NCI-H524 treated with DMSO at 0.1 percent for 48 hours (cell line): ENCODE results near the gene ZNF205.
A peak's percentile ranks its signal among the peaks of the same experiment; 100 is the strongest.
"Not testable (repeated sequence)": the region's sequence is repeated elsewhere in the genome, so short reads cannot be mapped to it uniquely, and the experiment has no call there.

Experiments used
- DNase-seq: peaks from one replicate; lab custom pipeline; 2025; lab: John Stamatoyannopoulos, UW

ZNF205 gene

DNA sequence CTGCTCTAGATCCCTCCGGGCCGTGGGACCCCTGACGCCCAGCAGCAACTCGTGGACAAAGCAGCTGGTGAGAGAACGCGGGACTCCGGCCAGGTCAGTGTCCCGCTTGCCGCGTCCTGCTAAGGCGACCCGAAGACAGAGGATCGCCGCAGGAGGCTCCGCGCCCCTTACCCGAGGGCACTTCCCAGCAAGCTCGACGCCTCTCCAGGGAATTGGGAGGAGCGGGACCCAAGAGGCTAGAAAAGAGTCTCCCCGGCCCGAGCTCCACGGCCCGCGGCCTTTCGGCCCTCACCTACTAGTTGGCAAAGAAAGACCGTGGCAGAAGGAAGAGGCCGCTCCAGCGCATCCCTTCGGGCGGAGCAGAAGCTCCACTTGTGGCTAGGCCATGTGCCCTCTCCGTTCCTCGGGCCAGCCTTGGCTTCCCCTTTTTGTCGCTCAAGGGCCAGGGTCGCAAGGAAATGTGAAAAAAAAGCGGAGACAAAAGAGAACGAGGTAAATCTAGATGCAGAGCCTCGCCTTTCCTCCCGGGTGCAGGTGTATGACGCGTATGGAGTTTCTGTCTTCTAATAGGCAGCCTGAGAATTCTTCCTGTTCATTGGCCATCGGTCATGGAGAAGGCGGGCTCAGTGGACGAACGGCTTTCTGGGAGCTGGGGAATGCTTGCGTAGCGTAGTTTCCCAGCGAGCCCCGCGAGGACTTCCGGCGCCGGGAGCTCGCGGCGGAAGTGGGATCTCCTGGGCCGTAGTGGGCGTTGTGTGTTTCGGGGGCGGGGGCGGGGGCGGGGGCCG lies 22.1 kb downstream of the ZNF205 start, which contains the start of gene ZNF213:
Gene ZNF213, plus strand, starts transcription at position 692 of the 788 bp plus-strand sequence. CDS start 2,252 bp downstream, outside the sequence.
- peak; percentile 92 for DNase-seq

DNA sequence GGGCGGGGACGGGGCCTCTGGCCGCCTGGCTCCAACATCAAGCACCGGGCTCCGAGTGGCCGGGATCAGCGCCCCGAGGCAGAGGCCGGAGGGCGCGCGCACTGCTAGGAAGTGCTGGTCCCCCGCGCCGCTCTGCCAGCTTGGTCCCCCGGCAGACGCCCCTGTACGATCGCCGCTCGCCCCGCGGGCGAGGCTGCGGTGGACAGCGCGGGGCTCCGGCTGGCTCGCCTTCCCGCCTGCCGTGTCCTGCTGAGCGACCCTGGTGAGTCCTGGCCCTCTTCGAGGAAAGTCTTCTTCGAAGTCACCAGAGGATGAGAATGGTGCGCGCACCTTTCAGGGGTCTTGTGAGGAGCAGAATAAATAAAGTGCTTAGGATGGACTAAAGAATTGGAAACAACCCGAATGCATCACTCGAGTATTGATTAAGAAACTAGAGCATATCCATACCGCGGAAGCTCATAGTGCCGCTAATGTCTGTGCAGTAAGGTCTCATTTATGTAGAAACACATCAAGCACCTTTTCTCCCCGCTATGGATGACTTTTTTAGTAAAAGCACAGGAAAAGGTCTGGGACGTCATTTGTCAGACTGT lies 22.8 kb downstream of the ZNF205 start:
- DNase-seq: no peak

DNA sequence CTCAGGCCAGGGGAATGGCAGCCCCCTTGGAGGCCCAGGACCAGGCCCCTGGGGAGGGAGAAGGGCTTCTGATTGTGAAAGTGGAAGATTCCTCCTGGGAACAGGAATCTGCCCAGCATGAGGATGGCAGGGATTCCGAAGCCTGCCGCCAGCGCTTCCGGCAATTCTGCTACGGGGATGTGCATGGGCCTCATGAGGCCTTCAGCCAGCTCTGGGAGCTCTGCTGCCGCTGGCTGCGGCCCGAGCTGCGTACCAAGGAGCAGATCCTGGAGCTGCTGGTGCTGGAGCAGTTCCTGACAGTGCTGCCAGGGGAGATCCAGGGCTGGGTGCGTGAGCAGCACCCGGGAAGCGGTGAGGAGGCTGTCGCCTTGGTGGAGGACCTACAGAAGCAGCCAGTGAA lies 24.9 kb downstream of the ZNF205 start:
- DNase-seq: no peak

DNA sequence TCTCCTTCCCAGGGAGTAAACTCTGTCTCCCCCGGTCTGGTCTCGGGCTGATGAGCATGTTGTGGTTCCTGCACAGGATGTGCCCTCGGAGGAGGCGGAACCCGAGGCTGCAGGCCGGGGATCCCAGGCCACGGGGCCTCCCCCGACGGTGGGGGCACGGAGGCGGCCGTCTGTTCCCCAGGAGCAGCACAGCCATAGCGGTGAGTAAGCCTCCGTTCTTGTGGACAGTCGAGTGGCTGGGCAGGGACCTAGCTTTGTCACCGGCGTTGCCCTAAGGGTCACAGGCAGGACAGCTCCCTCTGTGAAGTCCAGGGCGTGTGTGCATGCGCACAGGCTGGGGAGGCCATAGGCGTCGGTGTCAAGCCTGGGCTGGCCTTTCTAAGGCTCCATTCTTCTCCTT lies 26.0 kb downstream of the ZNF205 start:
- DNase-seq: no peak

- no peak for DNase-seq
Observed at GRCh38 chr16:3138823-3139426, 26.5 kb downstream of the ZNF205 start.

DNA sequence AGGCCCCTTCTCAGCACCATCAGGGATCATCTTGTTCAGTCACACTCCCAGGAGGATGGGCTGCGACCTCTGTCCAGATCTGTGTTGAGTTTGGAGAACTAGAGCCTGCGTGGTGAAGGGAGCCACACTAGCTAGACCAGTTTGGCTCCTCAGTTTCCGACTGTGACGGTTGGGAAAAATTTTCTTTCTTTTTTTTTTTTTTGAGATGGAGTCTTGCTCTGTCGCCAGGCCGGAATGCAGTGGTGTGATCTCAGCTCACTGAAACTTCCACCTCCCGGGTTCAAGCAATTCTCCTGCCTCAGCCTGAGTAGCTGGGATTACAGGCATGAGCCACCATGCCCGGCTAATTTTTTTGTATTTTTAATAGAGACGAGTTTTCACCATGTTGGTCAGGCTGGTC lies 27.2 kb downstream of the ZNF205 start:
- DNase-seq: not testable (repeated sequence)

DNA sequence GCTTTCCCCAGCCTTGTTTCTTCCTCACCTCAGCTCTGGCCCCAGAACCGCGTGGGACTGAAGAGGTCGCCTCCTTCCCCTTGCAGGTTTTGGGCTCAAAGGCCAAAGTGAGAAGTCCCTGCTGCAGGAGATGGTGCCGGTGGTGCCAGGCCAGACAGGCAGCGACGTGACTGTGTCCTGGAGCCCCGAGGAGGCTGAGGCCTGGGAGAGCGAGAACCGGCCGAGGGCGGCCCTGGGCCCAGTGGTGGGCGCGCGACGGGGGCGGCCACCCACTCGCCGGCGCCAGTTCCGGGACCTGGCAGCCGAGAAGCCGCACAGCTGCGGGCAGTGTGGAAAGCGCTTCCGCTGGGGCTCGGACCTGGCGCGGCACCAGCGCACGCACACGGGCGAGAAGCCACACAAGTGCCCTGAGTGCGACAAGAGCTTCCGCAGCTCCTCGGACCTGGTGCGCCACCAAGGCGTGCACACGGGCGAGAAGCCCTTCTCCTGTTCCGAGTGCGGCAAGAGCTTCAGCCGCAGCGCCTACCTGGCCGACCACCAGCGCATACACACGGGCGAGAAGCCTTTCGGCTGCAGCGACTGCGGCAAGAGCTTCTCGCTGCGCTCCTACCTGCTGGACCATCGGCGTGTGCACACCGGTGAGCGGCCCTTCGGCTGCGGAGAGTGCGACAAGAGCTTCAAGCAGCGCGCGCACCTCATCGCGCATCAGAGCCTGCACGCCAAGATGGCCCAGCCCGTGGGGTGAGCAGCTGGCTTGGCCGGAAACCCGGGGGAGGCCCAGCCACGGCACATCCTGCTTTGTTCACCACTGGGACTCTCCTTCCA lies 28.4 kb downstream of the ZNF205 start:
- DNase-seq: no peak

DNA sequence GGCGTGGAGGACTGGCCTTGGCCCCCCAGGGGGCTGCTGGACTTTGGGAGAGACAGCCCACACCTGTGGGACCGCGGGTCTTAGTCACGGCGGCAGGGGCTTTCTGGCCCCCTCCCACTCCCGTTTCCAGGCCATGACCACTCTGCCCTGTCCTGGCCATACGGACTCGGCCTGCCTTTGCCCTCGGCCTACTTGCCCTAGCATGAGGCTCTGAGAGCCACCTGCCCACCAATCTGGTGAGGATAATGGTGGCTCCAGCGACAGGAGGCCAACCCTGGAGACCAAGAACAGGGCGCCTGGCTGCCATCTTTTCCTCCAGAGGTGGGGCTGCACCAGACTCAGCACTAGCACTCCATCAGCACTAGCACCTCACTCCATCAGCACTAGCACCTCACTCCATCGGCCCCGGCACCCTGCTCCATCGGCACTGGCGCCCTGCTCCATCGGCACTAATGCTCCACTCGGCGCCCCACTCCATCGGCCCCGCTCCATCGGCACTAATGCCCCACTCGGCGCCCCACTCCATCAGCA lies 29.5 kb downstream of the ZNF205 start:
- DNase-seq: no peak

GRCh38 chr16:3142327-3142726 lies 29.9 kb downstream of the ZNF205 start:
- no peak for DNase-seq

DNA sequence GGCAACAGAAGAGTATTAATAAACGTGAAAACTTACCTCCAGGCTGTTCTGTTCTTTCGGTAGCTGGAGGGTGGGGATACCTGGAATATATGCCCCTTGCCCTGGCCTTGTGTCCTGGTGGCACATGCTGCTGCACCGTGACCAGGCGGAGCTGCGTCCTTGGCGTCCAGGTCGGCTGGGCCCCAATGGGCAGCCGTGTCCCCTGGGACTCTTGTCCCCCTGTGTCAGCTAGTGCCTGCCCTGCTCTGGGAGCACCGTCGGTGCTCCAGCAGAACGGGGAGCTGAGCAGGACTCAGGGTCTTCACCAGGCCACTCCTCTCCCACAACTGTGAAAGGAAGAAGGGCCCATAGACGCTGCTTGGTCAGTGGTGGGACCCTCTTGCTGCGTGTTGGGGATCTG lies 30.4 kb downstream of the ZNF205 start:
- no peak for DNase-seq

GRCh38 chr16:3143189-3143588 lies 30.8 kb downstream of the ZNF205 start:
- no peak for DNase-seq

GRCh38 chr16:3143598-3144320 lies 31.4 kb downstream of the ZNF205 start:
- peak; percentile 31 for DNase-seq

GRCh38 chr16:3144321-3144983 lies 32.1 kb downstream of the ZNF205 start:
- no peak for DNase-seq

DNA sequence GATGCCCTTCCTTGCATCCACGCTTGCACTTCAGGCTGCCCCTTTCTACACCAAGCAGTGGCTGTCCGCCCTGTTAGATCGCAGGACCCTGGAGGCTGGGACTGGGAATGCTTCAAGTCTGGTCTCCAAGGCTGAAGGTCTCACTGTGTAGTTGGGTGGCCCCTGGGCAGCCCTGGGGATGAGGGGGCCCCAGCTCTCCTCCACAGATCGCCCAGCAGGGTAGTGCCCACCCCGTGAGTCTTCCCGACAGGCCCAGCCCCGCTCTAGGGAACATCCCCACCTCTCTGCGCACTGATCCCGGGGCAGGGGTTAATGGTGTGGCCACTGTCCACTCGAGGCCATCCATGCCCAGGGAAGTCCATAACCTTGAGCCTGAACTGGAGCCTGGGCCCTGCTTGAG lies 32.8 kb downstream of the ZNF205 start:
- DNase-seq: no peak

DNA sequence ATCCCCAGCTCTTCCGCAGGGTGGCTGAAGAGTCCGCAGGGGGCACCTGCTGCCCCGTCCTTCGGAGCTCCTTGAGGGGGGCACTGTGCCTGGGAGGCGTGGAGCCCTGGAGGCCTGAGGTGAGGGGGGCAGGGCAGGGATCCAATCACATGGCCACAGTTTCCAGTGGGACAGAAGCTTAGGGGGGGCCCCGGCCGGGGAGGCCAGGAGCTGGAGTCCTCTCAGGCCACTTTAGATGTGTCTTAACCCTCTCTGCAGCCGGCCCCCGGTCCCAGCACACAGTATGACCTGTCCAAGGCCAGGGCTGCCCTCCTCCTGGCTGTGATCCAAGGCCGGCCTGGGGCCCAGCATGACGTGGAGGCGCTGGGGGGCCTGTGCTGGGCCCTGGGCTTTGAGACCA lies 33.3 kb downstream of the ZNF205 start:
- DNase-seq: no peak

DNA sequence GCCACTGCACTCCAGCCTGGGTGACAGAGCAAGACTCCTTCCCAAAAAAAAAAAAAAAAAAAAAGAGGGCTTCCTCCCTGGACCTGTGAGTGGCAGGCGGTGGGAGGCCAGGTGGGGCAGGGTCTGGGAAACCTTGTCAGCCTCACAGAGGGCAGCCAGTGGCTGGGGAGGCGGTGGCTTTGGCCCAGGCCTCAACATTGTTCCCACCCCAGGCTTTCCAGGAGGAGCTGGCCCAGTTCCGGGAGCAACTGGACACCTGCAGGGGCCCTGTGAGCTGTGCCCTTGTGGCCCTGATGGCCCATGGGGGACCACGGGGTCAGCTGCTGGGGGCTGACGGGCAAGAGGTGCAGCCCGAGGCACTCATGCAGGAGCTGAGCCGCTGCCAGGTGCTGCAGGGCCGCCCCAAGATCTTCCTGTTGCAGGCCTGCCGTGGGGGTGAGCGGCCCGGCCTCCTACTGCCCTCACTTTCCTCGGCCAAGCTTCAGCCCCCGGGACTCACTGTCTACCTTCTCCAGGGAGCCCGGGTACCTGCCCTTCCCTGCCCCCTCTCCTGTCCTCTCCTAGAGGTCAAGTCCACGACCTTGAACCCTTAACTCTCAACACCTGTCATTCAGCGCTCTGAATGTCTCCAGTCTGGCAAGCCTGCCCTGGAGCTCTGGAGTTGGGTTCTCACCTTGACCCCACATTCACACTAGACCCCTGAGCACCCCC lies 34.8 kb downstream of the ZNF205 start:
- DNase-seq: no peak

- DNase-seq: no peak
Observed at GRCh38 chr16:3147757-3148104, 35.3 kb downstream of the ZNF205 start.

GRCh38 chr16:3148256-3149192 lies 36.1 kb downstream of the ZNF205 start:
- DNase-seq: no peak

DNA sequence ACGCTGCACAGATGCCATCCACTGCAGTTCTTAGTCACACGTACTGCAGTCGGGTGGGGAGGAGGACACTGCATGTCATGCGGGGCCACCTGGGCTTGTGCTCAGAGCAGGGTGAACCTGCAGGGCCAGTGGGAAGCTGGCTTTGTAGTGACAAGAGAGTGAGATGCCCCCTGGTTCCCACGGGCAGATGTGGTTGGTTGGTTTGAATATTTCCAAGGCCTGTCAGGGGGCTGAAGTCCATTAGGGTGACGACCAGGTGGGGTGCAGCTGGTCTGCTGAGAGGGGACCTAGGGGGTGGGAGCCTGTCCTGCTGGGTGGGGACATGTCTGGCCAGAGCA lies 36.8 kb downstream of the ZNF205 start:
- no peak for DNase-seq
